Natural killer cell (primary cell): ENCODE measurements around the gene CHST8. TPM values are rescaled to one million over a fixed set of nuclear protein-coding genes. Genes with fewer than 3 reads are reported as not detected.

ENCODE experiments used
- ATAC-seq, 3 donors: fragments of 150-1000 bp in 2 of 3; fragments of 200-7000 bp in 1 of 3; cut with Tn5 transposase; 1 replicate in 1 of 3; 2 replicates in 2 of 3; pipeline ENCODE4 v1.10.0; 2021; ENCODE audit warnings: mild to moderate bottlenecking in 2 of 3, moderate library complexity in 2 of 3
- DNase-seq, 2 donors: peaks; one replicate each; pipeline versions ENCODE4 v3.0.0 to v3.0.0-alpha.2; 2013 to 2021; ENCODE audit warnings: mixed read lengths in 1 of 2
- H3K27ac ChIP-seq: one replicate; pipeline ENCODE4 v1.5.1; 2013; ENCODE audit warnings: mild to moderate bottlenecking, low read length
- H3K27me3 ChIP-seq: one replicate; pipeline ENCODE4 v1.6.1; 2013; ENCODE audit warnings: low read length; ENCODE audit not compliant: control insufficient read depth, insufficient read depth
- H3K36me3 ChIP-seq: one replicate; pipeline ENCODE4 v1.6.1; 2013; ENCODE audit warnings: low read length; ENCODE audit not compliant: control insufficient read depth, insufficient read depth
- H3K4me1 ChIP-seq: one replicate; pipeline ENCODE4 v1.6.1; 2013; ENCODE audit warnings: low read length; ENCODE audit not compliant: control insufficient read depth, insufficient read depth
- H3K4me3 ChIP-seq: one replicate; pipeline ENCODE4 v1.5.1; 2013; ENCODE audit warnings: low read length
- H3K9me3 ChIP-seq: one replicate; pipeline ENCODE4 v1.6.1; 2013; ENCODE audit warnings: low read length; ENCODE audit not compliant: control insufficient read depth, insufficient read depth
- H3K27ac Mint-ChIP-seq, 2 donors: one replicate each; pipeline ENCODE4 v1.8.0; 2022; ENCODE audit warnings: mild to moderate bottlenecking in 2 of 2, mixed read lengths in 2 of 2, moderate library complexity in 1 of 2
- H3K27me3 Mint-ChIP-seq, 2 donors: one replicate each; pipeline ENCODE4 v1.8.0; 2022; ENCODE audit warnings: low read depth in 2 of 2, mixed read lengths in 2 of 2
- H3K36me3 Mint-ChIP-seq: one replicate; pipeline ENCODE4 v1.8.0; 2022; ENCODE audit warnings: mixed read lengths
- H3K4me1 Mint-ChIP-seq, 2 donors: one replicate each; pipeline ENCODE4 v1.8.0; 2022; ENCODE audit warnings: mixed read lengths in 2 of 2
- H3K4me3 Mint-ChIP-seq: one replicate; pipeline ENCODE4 v1.8.0; 2022; ENCODE audit warnings: mild to moderate bottlenecking, moderate library complexity, mixed read lengths
- H3K9me3 Mint-ChIP-seq, 2 donors: one replicate each; pipeline ENCODE4 v1.8.0; 2022; ENCODE audit warnings: mixed read lengths in 2 of 2
- CTCF ChIP-seq: fragments of 200-600 bp; IDR thresholded peaks from one replicate; pipeline ENCODE4 v1.8.0; 2022; ENCODE audit warnings: antibody characterized with exemption
- WGBS: methylation state at CpG from one replicate; pipeline ENCODE4 v1.1.7; 2013; ENCODE audit warnings: missing lambda C conversion rate; ENCODE audit not compliant: insufficient coverage; 5-methylcytosine and 5-hydroxymethylcytosine counted together
- intact Hi-C: fragments of 100-400 bp; cut with micrococcal nuclease; formaldehyde crosslinking; loops from one replicate; pipeline ENCODE4 v1.14.2; 2022
- total RNA-seq, 4 donors: library from RNA; stranded (reverse); fragments of 120-200 nt in 1 of 4; gene quantifications; one replicate each; pipeline versions ENCODE4 v1.2.3 to v1.2.4, GENCODE V29; 2013 to 2022

The CHST8 gene
- total RNA-seq, 3 donors from 2014 or later (not counting 1 experiment from before 2014, with no cell fraction given), result not detected

DNA sequence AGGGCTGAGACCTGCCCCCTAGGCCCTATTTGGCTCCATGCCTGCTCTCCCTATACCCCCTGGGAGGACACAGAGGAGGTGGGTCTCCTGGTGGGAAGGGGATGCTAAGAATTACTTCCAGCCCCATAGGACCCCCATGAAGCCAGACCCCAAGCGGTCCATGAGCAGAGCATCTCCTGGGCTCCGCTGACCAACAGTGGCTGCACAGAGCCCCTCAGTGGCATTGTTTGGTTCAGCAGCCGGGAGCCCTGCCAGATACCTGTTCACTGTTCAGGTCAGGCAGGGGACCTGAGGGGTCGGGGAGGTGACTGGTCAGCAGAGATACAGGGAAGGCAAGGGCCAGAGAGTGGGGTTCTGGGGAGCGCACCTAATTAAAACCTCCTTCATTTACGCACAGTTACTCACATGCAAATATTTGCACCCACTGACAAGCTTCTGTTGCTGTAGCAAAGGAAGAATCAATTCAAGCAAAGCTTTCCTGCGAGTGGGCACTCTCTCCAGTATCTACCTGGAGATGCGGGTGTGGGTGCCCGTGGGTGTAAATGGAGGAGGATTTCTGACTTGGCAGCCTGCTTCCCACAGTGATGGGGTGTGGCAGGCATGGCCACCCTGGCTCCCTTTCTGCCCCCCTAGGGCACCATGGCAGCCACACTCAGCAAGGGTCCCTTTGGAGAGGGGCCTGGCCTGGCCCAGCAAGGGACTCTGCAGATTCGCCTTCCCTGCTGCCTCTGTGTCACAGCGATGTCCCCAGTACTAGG, 83.5 kb downstream of the CHST8 start:
- no peaks in the 10 kb centered on the region for H3K4me1 ChIP-seq
- Mint-ChIP-seq H3K27me3 (peaks cover 1 to 2% of the 10 kb centered on the region in 2 donors), H3K36me3 (no peaks in the 10 kb centered on the region), H3K27ac (no peak overlapping the region), H3K4me3 (no peak overlapping the region), H3K4me1 (no peaks in the 10 kb centered on the region), H3K9me3 (no peaks in the 10 kb centered on the region)
- H3K27me3 ChIP-seq, result no peaks in the 10 kb centered on the region
- TF ChIP-seq CTCF, result no peak
- WGBS, result 82% methylated on average over 11 of the region's 11 CpGs
- H3K36me3 ChIP-seq, result no peaks in the 10 kb centered on the region
- H3K4me3 ChIP-seq, result no peak overlapping the region
- no peak overlapping the region for H3K27ac ChIP-seq
- no peaks in the 10 kb centered on the region for H3K9me3 ChIP-seq
- intact Hi-C loops, result no loop called here
- ATAC-seq (no peak), DNase-seq (no peak)

GRCh38 chr19:33705860-33706259, 84.1 kb downstream of the CHST8 start:
- Histone ChIP-seq H3K36me3 (no peaks in the 10 kb centered on the region), H3K27me3 (no peaks in the 10 kb centered on the region), H3K27ac (no peak overlapping the region), H3K4me1 (no peaks in the 10 kb centered on the region), H3K9me3 (no peaks in the 10 kb centered on the region), H3K4me3 (no peak overlapping the region)
- no peaks in the 10 kb centered on the region for H3K36me3 Mint-ChIP-seq
- TF ChIP-seq CTCF, result no peak
- H3K27ac Mint-ChIP-seq, result no peak overlapping the region
- H3K4me3 Mint-ChIP-seq, result no peak overlapping the region
- no peaks in the 10 kb centered on the region for H3K4me1 Mint-ChIP-seq
- H3K27me3 Mint-ChIP-seq, result peaks cover 4 to 7% of the 10 kb centered on the region in 2 donors
- H3K9me3 Mint-ChIP-seq, result no peaks in the 10 kb centered on the region
- no peak for ATAC-seq
- no peak for DNase-seq
- intact Hi-C loops, result no loop called here
- 90% methylated on average over 5 of the region's 5 CpGs for WGBS

DNA sequence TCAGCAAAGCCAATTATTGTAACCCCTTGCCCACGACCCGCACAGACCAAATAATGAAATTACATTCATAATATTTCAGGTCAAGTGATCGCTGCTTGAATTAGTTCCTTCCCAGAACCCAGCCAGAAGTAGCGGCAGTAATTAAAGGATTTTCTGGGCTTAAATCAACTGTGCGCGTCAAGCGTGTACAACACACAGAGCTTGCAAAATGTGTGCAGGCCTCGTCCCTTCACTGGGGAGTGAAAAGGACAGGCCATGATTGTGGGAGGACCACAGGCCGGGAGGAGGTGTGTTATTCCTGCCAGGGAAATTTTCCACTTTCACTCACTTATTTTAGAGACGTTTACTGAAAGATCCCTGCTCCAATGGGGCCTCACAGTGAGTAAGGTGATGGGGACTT, 84.9 kb downstream of the CHST8 start:
- no peaks in the 10 kb centered on the region for H3K36me3 ChIP-seq
- intact Hi-C loops, result no loop called here
- no peaks in the 10 kb centered on the region for H3K9me3 ChIP-seq
- H3K27ac Mint-ChIP-seq, result no peak overlapping the region
- DNase-seq, result no peak
- WGBS, result 92% methylated on average over 8 of the region's 10 CpGs
- H3K27ac ChIP-seq, result no peak overlapping the region
- no peak for TF ChIP-seq CTCF
- no peaks in the 10 kb centered on the region for H3K4me1 ChIP-seq
- H3K27me3 ChIP-seq, result no peaks in the 10 kb centered on the region
- no peaks in the 10 kb centered on the region for H3K36me3 Mint-ChIP-seq
- H3K27me3 Mint-ChIP-seq, result peaks cover 4 to 13% of the 10 kb centered on the region in 2 donors
- no peaks in the 10 kb centered on the region for H3K9me3 Mint-ChIP-seq
- no peaks in the 10 kb centered on the region for H3K4me1 Mint-ChIP-seq
- H3K4me3 ChIP-seq, result no peak overlapping the region
- no peak overlapping the region for H3K4me3 Mint-ChIP-seq
- ATAC-seq, result no peak

DNA sequence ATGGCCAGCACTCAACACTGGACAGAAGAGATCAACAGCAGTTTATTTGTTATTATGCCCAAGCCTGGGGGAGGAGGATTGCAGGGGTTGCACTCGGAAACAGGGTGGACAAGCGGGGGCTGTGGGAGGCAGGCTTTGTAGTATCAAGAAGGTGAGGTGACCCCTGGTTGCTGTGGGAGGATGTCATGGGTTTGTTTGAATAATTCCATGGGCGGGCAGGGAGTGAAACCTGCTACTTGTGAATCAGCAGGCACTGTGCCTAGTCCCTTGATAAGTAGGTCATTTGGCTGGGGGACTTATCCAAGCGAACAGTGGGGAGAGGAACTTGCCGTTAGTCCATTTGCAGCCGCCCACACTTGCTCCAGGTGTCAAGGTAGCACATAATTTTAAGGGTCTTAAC, 90.5 kb downstream of the CHST8 start:
- no peak for ATAC-seq
- Histone ChIP-seq H3K9me3 (no peaks in the 10 kb centered on the region), H3K36me3 (no peaks in the 10 kb centered on the region), H3K27ac (no peak overlapping the region), H3K4me1 (no peaks in the 10 kb centered on the region), H3K27me3 (no peaks in the 10 kb centered on the region), H3K4me3 (no peak overlapping the region)
- no peak overlapping the region for H3K27ac Mint-ChIP-seq
- no peak for DNase-seq
- no peaks in the 10 kb centered on the region for H3K4me1 Mint-ChIP-seq
- no peaks in the 10 kb centered on the region for H3K36me3 Mint-ChIP-seq
- no peak for TF ChIP-seq CTCF
- intact Hi-C loops, result no loop called here
- H3K4me3 Mint-ChIP-seq, result no peak overlapping the region
- peaks cover 9 to 37% of the 10 kb centered on the region in 2 donors for H3K27me3 Mint-ChIP-seq
- 84% methylated on average over 6 of the region's 6 CpGs for WGBS
- no peaks in the 10 kb centered on the region for H3K9me3 Mint-ChIP-seq
